ENCODE results near the gene LRFN3.

DNA sequence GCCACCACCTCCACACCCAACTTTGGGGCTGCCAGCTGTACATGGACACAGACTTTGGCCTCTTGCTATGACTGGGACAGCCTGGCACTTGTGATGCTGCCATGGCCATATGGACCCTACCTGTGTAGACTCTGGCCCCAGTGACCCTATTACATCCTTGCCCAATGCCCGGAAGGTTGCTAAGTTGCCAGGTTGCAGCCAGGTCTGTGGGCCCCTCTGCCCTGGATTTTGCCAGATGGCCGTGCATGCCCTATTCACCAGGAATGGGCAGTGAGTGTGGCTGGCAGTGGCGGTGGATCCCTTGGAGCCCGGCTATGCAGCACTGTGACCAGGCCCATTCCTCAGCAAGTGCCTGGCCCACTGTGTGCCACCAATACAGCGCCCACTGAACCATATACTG, 49.9 kb downstream of the LRFN3 start:
- TF ChIP-seq EZH2 (IDR thresholded peaks at IDR 0.05), result no peak
- TF ChIP-seq, protein P1, sequence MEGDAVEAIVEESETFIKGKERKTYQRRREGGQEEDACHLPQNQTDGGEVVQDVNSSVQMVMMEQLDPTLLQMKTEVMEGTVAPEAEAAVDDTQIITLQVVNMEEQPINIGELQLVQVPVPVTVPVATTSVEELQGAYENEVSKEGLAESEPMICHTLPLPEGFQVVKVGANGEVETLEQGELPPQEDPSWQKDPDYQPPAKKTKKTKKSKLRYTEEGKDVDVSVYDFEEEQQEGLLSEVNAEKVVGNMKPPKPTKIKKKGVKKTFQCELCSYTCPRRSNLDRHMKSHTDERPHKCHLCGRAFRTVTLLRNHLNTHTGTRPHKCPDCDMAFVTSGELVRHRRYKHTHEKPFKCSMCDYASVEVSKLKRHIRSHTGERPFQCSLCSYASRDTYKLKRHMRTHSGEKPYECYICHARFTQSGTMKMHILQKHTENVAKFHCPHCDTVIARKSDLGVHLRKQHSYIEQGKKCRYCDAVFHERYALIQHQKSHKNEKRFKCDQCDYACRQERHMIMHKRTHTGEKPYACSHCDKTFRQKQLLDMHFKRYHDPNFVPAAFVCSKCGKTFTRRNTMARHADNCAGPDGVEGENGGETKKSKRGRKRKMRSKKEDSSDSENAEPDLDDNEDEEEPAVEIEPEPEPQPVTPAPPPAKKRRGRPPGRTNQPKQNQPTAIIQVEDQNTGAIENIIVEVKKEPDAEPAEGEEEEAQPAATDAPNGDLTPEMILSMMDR (IDR thresholded peaks at IDR 0.05), result no peak

Measured in neural progenitor cell (in vitro differentiated cells).